ENCODE results near the gene ATP11A.

ATP11A gene

DNA sequence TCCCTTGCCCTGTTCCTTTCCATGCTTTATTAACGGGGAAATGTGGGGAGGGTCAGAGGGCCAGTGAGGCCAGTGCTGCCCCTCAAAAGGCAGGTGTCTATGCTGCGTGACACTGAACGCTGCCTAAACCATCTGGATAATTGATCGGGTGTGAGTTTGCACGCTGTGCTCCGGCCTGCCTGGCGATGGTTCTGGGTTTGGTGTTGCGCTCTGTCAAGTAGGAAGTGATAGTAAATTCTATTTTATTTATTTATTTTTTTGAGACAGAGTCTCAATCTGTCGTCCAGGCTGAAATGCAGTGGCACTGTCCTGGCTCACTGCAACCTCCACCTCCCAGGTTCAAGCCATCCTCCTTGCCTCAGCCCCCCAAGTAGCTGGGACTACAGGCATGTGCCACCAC lies 86.5 kb downstream of the ATP11A start:
- TF ChIP-seq, protein P1, sequence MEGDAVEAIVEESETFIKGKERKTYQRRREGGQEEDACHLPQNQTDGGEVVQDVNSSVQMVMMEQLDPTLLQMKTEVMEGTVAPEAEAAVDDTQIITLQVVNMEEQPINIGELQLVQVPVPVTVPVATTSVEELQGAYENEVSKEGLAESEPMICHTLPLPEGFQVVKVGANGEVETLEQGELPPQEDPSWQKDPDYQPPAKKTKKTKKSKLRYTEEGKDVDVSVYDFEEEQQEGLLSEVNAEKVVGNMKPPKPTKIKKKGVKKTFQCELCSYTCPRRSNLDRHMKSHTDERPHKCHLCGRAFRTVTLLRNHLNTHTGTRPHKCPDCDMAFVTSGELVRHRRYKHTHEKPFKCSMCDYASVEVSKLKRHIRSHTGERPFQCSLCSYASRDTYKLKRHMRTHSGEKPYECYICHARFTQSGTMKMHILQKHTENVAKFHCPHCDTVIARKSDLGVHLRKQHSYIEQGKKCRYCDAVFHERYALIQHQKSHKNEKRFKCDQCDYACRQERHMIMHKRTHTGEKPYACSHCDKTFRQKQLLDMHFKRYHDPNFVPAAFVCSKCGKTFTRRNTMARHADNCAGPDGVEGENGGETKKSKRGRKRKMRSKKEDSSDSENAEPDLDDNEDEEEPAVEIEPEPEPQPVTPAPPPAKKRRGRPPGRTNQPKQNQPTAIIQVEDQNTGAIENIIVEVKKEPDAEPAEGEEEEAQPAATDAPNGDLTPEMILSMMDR (IDR thresholded peaks at IDR 0.05; ENCODE audit: low read length, missing control alignments) = no peak
- no peak for DNase-seq (ENCODE audit: low read depth)
- no peak overlapping the region for H3K4me3 ChIP-seq (replicated peaks; ENCODE audit: low read depth, low read length)

DNA sequence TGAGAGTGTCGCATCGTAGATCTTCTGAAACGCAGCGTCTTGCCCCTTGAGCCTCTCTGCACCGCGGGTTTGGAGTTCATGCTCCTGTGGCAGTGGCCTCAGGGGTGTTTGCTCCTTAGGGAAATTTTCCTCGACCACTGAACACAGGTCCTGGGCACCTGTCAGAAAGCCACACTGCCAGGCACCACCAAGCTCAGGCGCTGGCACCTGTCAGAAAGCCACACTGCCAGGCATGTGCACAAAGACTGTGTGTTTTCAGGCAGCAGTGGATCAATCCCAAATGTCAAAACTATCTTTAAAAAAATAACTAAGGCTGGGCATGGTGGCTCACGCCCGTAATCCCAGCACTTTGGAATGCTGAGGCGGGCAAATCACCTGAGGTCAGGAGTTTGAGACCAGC lies 87.1 kb downstream of the ATP11A start:
- TF ChIP-seq, protein P1 (IDR thresholded peaks at IDR 0.05; ENCODE audit: low read length, missing control alignments) = no peak
- DNase-seq (ENCODE audit: low read depth) = no peak
- no peak overlapping the region for H3K4me3 ChIP-seq (replicated peaks; ENCODE audit: low read depth, low read length)

DNA sequence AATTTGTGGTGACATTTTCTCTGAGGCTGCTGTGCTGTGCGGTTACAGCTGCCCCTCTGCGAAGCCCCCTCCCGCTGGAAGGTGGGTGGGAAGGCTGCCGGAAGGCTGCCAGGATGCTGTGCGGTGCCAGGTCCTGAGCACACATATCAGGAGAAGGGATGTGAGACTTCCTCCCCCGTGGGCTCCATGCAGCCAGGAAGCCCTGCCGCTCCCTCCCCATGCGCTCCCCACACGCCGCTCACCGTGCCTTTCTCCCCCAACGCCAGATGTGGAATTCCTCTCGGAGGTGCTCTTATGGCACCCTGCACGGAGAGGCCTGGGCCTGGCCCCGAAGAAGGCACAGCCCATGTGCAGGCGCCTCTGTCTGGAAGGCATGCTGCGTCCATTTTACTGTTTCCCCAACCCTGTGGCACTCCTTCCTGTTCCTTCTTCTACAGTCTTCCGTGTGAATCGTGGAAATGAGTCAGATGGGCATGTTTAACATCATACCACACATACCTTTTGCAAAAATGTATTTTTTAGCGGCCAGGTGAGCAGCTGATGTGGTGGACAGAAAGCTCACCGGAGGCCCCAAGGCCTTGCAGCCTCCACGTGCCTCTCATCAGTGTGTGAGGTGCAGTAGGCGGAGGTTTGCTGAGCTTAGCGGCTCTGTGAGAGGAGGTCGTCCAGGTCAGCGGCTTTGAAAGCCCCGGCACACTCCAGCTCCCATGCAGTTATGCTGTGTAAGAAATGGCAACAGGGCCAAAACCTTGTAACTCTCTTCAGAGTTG lies 88.0 kb downstream of the ATP11A start:
- DNase-seq (ENCODE audit: low read depth) = no peak
- no peak overlapping the region for H3K4me3 ChIP-seq (replicated peaks; ENCODE audit: low read depth, low read length)
- TF ChIP-seq, protein P1 (IDR thresholded peaks at IDR 0.05; ENCODE audit: low read length, missing control alignments) = no peak

DNA sequence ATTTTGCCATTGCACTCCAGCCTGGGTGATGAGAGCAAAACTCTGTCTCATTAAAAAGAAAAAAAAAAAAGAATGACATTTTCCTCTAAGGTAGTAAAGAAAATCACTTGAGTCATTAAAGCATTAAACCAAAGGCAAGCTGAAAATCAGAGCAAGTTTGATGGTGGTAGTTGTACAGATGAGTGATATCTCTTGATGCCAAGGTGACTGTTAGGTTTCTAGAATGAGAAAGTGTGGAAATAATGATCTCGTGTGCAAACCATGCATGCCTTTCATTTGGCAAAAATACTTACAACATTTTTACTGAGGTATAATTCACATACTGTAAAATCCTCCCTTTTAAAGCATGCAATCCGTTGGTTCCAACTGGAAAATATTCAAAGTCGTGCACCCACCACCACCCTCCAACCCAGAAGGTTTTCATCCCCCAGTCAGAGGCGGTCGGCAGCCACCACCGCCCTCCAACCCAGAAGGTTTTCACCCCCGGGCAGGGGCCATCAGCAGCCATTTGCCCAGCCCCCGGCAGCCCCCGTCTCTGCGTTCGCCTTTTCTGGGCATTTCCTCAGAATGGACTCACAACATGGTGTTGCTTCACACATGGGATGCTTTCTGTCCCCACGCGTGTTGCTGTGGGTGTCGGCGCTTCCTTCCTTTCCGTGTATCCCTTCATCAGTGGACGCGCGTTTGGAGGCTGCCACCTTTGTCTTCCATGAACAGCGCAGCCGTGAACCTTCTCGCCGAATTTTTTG lies 90.2 kb downstream of the ATP11A start:
- no peak for DNase-seq (ENCODE audit: low read depth)
- TF ChIP-seq, protein P1 (IDR thresholded peaks at IDR 0.05; ENCODE audit: low read length, missing control alignments) = no peak
- H3K4me3 ChIP-seq (replicated peaks; ENCODE audit: low read depth, low read length) = no peak overlapping the region

DNA sequence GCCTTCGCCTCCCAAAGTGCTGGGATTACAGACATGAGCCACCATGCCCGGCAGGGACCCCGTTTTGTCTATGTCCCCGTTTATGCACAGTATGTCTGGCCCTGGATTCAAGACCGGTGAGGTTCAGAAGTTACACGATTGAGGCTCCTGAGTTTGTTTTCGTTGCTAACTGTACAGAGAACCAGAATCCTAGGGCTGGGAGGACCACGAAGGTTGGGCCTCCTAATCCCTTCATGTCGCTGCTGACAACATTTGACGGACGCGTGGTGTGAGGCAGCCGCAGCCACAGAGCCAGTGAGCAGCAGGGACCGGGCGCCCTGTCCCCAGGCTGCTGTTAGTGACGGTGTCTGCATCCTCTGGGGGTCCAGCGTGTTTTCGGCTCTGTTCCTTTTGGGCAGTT lies 91.4 kb downstream of the ATP11A start:
- TF ChIP-seq, protein P1 (IDR thresholded peaks at IDR 0.05; ENCODE audit: low read length, missing control alignments) = no peak
- no peak overlapping the region for H3K4me3 ChIP-seq (replicated peaks; ENCODE audit: low read depth, low read length)
- DNase-seq (ENCODE audit: low read depth) = no peak

DNA sequence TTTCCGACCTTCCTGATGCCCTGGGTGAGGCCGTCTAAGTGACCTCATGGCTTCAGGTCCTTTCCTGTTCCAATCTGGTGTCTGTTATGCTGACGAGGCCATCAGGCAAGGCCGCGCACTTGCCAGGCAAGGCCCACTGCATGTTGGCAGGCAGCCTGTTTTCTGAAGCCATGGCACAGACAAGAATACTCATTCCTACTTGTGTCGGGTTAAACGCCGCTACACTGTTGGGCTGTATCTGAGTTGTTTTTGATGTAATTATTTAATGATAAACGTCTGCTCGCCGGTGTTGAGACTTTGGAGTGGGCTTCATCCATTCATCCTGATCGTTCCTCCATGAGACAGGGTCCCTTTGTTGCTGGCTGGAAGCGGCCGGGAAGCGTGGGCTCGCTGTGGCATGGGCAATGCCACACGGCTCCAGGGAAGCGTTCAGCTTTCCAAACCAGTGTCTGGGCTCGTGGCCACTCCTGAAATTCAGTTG lies 92.1 kb downstream of the ATP11A start:
- no peak overlapping the region for H3K4me3 ChIP-seq (replicated peaks; ENCODE audit: low read depth, low read length)
- peak; percentile 10 for DNase-seq (ENCODE audit: low read depth)
- TF ChIP-seq, protein P1 (IDR thresholded peaks at IDR 0.05; ENCODE audit: low read length, missing control alignments) = no peak

Measured in fibroblast of pulmonary artery (primary cell).